T-helper 17 cell (primary cell): ENCODE measurements around the gene CDKL2. TPM values are rescaled to one million over a fixed set of nuclear protein-coding genes. Genes with fewer than 3 reads are reported as not detected.
A peak's percentile ranks its signal among the peaks of the same experiment; 100 is the strongest.

Source experiments
- ATAC-seq: fragments of 150-1000 bp; cut with Tn5 transposase; 2 replicates; pipeline ENCODE4 v1.10.0; 2021; ENCODE audit warnings: mild to moderate bottlenecking, moderate library complexity
- DNase-seq, 3 donors: peaks; one replicate each; pipeline versions ENCODE4 v3.0.0 to v3.0.0-alpha.2; 2020 to 2021
- H3K9me3 ChIP-seq: one replicate; pipeline ENCODE4 v1.7.0; 2013; ENCODE audit warnings: low read length, mild to moderate bottlenecking; ENCODE audit not compliant: control insufficient read depth, poor library complexity, severe bottlenecking
- H3K27ac Mint-ChIP-seq: one replicate; pipeline ENCODE4 v1.8.0; 2022; ENCODE audit warnings: mild to moderate bottlenecking, moderate library complexity, mixed read lengths
- H3K27me3 Mint-ChIP-seq: one replicate; pipeline ENCODE4 v1.8.0; 2022; ENCODE audit warnings: mixed read lengths
- H3K36me3 Mint-ChIP-seq: one replicate; pipeline ENCODE4 v1.8.0; 2022; ENCODE audit warnings: low read depth, mixed read lengths
- H3K4me1 Mint-ChIP-seq: one replicate; pipeline ENCODE4 v1.8.0; 2022; ENCODE audit warnings: mild to moderate bottlenecking, mixed read lengths
- H3K4me3 Mint-ChIP-seq: one replicate; pipeline ENCODE4 v1.8.0; 2022; ENCODE audit warnings: mild to moderate bottlenecking, moderate library complexity, mixed read lengths
- total RNA-seq, 4 donors: library from RNA in 2 of 4; stranded (reverse) in 2 of 4; gene quantifications; one replicate each; pipeline ENCODE4 v1.2.3 and lab custom pipeline; 2022 to 2026

Gene CDKL2
- total RNA-seq, 2 donors from 2014 or later = 0.67 to 1.3 TPM

DNA sequence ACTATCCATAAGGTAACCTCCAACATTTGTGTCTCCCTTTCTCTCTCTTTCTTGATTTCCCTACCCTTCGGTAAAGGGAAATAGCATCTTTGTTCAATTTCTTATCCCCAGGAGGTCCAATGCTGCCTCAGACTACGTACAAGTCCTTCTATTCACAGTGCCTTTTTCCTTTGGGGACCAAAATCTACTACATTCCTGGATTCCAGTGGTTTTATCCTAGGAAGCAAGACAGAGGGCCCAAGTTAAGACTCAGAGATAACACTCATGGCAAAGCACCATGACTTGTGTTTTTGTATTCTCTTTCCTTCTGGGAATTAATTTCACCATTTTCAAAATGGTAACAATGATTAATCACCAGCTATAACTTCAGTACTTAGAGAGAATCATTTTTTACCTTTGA lies 32.3 kb upstream of the CDKL2 start:
- ATAC-seq = no peak
- peak overlapping the region; percentile 25 for H3K4me3 Mint-ChIP-seq
- peak overlapping the region; percentile 65 for H3K27ac Mint-ChIP-seq
- H3K4me1 Mint-ChIP-seq = peaks cover 31% of the 10 kb centered on the region
- H3K27me3 Mint-ChIP-seq = no peaks in the 10 kb centered on the region
- DNase-seq = no peak
- H3K9me3 ChIP-seq = no peaks in the 10 kb centered on the region
- H3K36me3 Mint-ChIP-seq = no peaks in the 10 kb centered on the region

DNA sequence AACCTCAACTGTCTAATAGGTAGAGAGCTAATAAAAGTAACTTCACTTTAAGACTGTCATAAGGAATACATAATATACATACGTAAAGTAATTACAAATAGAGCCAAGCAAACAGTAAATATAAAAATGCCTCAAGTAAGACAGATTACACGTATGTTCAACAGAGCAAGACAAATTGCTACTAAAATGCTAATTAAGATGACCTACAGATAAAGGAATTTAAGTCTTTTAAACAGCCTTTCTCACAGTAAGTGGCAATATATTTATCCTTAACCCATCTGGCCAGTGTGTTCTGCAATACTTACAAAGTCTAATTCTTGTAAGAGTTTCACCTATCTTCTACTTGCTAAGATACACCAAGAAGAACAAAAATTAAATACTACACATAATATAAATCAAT lies 30.2 kb upstream of the CDKL2 start:
- no peak for DNase-seq
- Mint-ChIP-seq H3K4me1 (peaks cover 19% of the 10 kb centered on the region), H3K27me3 (no peaks in the 10 kb centered on the region), H3K27ac (peak overlapping the region; percentile 57), H3K36me3 (no peaks in the 10 kb centered on the region), H3K4me3 (no peak overlapping the region)
- ATAC-seq = no peak
- no peaks in the 10 kb centered on the region for H3K9me3 ChIP-seq

DNA sequence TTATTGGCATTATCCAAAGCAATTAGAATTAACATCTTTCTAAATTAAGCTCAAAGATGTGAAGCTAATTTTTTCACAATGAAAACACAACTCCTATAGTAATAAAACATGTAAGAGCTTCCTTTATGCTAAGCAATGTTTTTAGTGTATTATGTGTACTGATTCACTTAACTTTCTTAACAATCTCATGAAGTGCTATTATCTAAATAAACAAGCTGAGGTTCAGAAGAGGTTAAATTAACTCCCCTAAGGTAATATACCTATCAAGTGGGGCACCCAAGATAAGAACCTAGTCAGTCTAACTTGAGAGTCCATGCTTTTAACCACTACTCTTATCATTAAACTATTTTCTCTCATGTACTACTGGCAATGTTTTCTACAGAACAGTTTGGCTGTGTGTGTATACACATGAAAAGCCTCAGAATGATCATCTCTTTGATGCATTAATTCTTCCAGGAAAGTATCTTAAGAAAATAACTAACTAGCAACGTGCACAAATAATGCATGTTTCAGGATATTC lies 29.2 kb upstream of the CDKL2 start:
- Mint-ChIP-seq H3K36me3 (no peaks in the 10 kb centered on the region), H3K27me3 (no peaks in the 10 kb centered on the region), H3K27ac (peak overlapping the region; percentile 57), H3K4me1 (peaks cover 18% of the 10 kb centered on the region), H3K4me3 (no peak overlapping the region)
- DNase-seq (no peak), ATAC-seq (no peak)
- H3K9me3 ChIP-seq = no peaks in the 10 kb centered on the region

DNA sequence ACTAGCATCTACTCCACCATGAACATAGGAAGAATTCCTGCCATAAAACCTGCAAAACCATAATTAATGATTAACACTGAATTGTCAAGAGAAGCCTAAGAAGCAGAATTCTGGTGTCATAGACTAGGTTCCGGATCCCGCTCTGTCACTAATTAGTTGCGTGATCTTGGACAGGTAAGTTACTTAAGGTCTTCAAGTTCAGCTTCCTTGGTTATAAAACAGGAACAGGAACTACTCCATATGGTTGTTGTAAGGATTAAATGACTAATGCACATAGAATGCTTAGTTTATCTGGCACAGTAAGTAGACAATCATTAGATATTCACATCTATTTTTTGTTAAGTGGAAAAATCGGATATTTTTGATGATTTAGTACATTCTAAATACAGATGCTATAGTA lies 28.5 kb upstream of the CDKL2 start:
- H3K9me3 ChIP-seq = no peaks in the 10 kb centered on the region
- Mint-ChIP-seq H3K27ac (peak overlapping the region; percentile 57), H3K36me3 (no peaks in the 10 kb centered on the region), H3K4me3 (no peak overlapping the region), H3K4me1 (peaks cover 23% of the 10 kb centered on the region), H3K27me3 (no peaks in the 10 kb centered on the region)
- DNase-seq = no peak
- no peak for ATAC-seq

DNA sequence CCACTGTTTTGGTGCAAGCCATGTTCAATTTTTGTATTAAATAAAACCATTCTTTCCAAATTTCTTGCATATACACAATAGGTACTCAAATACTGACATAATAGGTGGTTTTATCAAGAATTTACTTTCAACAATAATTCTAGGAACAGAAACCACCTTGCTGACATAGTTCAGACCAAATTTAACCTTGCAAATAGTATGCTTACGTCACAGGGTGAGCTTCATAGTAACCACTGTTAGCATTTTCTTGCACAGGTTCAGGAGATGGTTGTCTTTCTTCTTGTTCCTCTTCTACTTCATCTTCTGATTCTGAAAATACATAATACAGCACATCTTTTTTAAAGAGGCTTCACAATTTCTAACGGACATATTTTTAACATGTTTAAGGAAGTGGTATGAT lies 25.2 kb upstream of the CDKL2 start:
- no peaks in the 10 kb centered on the region for H3K27me3 Mint-ChIP-seq
- H3K9me3 ChIP-seq = no peaks in the 10 kb centered on the region
- H3K4me3 Mint-ChIP-seq = no peak overlapping the region
- DNase-seq = no peak
- peaks cover 25% of the 10 kb centered on the region for H3K4me1 Mint-ChIP-seq
- no peaks in the 10 kb centered on the region for H3K36me3 Mint-ChIP-seq
- H3K27ac Mint-ChIP-seq = peak overlapping the region; percentile 97
- ATAC-seq = peak; percentile 83

DNA sequence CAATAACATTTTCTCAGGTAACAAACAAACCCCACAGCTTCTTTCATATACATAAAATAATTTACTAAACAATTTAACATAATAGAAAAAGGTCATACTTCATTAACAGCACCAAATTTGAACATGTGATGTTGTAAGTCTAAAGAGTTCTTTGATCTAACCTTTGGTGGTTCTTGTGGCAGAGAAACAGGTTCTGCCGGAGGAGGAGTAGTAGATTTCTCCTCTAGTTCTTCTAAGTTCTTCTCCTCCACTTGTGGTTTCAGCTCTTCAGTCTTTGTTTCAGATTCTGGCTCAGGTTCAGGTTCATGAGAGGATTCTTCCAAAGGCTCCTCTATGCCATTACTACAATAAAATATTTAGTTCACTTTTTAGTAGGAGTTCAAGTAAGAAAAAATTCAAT lies 24.6 kb upstream of the CDKL2 start:
- Mint-ChIP-seq H3K27me3 (no peaks in the 10 kb centered on the region), H3K4me3 (peak overlapping the region; percentile 64), H3K4me1 (peaks cover 22% of the 10 kb centered on the region), H3K27ac (peak overlapping the region; percentile 97), H3K36me3 (no peaks in the 10 kb centered on the region)
- DNase-seq (no peak), ATAC-seq (peak; percentile 66)
- H3K9me3 ChIP-seq = no peaks in the 10 kb centered on the region

DNA sequence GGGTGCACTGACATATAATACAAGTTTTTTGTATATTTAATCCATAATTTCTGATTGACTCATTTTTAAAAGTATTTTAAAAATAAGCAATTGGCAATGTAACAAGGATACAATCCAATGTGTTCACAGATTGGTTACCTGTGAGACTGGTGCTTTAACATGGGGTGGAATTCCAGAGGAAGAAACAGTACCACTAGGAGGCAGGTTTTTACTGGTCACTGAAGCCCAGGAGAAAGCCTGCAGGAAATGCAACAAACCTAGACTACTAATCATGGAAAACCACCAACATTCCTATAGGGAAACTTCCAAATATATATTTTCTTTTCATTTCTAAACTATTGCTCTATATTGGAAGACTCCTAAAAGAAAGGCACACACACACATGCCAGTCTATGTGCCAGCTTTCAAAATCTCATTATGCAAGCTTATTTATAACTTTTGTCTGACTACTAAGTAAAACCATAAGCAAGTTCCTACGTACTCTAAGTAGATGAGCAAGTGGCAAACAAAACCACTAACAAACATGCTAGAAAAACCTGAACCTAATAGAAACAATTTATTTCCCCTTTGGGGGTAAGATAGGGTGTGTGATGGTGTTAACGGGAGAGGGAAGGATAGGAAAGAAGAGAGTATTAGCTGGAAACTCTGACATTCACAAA lies 23.6 kb upstream of the CDKL2 start:
- H3K4me1 Mint-ChIP-seq = peaks cover 22% of the 10 kb centered on the region
- no peak for DNase-seq
- peak overlapping the region; percentile 97 for H3K27ac Mint-ChIP-seq
- no peak for ATAC-seq
- H3K27me3 Mint-ChIP-seq = no peaks in the 10 kb centered on the region
- no peaks in the 10 kb centered on the region for H3K36me3 Mint-ChIP-seq
- H3K4me3 Mint-ChIP-seq = peak overlapping the region; percentile 36
- no peaks in the 10 kb centered on the region for H3K9me3 ChIP-seq

DNA sequence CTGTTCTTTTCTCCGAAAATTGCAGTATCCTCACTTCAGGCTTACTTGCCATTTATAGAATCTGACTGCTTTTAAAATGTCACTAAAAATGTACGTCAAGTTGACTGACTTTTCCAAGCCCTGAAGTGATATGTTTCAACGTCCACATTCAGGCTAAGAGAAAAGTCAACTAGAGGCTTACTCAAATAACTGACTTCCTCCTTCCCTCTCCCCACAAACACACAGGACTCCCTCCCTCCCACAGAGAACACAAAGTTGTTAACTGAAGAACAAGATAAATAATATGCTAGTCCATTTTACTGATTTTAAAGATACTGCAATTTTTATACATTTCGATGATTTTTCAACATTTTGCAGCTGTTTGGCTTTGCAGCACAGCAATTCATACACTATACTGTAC lies 13.8 kb upstream of the CDKL2 start:
- DNase-seq = no peak
- H3K4me3 Mint-ChIP-seq = no peak overlapping the region
- peaks cover 6% of the 10 kb centered on the region for H3K4me1 Mint-ChIP-seq
- H3K27me3 Mint-ChIP-seq = no peaks in the 10 kb centered on the region
- H3K36me3 Mint-ChIP-seq = peaks cover 17% of the 10 kb centered on the region
- H3K27ac Mint-ChIP-seq = peak overlapping the region; percentile 74
- H3K9me3 ChIP-seq = no peaks in the 10 kb centered on the region
- ATAC-seq = no peak

DNA sequence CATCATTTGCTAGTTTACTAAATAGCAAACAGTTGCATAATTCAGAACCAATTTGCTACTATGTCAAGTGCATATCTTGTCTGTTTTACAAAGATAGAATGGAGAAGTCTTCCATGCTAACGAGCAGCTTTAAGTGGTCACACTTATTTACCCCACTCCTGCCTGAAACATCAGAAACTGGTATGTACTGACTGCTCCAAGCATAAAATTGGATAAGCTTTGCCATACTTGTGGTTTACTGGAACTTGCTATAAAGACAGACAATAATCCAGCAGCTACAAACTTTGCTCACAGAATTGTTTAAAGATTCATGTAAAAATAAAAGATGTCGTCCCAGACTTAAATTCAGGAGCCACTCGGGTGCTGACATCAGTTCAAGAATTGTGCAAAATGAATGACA lies 13.3 kb upstream of the CDKL2 start:
- Mint-ChIP-seq H3K36me3 (peaks cover 17% of the 10 kb centered on the region), H3K4me3 (peak overlapping the region; percentile 31), H3K27me3 (no peaks in the 10 kb centered on the region), H3K4me1 (peaks cover 6% of the 10 kb centered on the region), H3K27ac (peak overlapping the region; percentile 74)
- no peaks in the 10 kb centered on the region for H3K9me3 ChIP-seq
- DNase-seq = no peak
- no peak for ATAC-seq

DNA sequence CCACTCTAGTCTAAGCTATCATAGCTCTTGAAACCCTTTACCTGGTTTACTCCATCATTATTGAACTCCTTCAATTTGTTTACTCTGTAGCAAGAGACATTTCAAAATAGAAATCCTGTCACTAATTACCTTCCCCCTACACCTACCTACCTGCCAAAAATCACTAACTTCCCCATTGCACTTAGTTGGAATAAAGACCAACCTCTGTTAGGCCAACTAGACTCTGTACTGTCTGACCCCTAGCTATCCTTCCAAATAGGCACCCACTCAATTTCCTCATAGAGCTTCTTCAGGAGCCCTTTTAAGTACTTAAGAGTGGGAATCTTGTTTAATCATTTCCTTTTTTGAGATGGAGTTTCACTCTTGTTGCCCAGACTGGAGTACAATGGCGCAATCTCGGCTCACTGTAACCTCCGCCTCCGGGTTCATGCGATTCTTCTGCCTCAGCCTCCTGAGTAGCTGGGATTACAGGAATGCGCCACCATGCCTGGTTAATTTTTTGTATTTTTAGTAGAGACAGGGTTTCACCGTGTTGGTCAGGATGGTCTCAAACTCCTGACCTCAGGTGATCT lies 8.9 kb upstream of the CDKL2 start:
- H3K27ac Mint-ChIP-seq = peak overlapping the region; percentile 71
- H3K27me3 Mint-ChIP-seq = no peaks in the 10 kb centered on the region
- no peak for DNase-seq
- peaks cover 10% of the 10 kb centered on the region for H3K36me3 Mint-ChIP-seq
- H3K4me3 Mint-ChIP-seq = peak overlapping the region; percentile 42
- H3K4me1 Mint-ChIP-seq = peaks cover 4% of the 10 kb centered on the region
- H3K9me3 ChIP-seq = no peaks in the 10 kb centered on the region
- ATAC-seq = no peak

DNA sequence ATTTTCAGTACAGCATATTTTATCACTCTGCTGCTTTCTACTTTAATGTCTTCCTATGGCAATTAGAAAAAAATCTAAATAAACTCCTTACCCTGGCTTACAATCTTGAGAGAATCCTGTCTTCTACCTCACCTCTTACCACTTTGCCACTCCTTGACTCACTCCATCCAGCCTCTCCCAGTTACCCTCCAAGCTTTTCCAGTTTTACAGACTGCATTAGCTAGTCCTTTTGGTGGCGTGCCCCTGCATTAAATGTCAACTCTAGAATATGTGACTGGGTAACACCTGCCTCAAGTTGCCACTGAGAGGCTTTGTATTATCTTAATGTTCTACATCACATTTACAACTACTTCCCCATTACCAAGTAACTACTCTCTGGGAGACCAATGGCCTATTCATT lies 7.5 kb upstream of the CDKL2 start:
- Mint-ChIP-seq H3K36me3 (peaks cover 9% of the 10 kb centered on the region), H3K27ac (peak overlapping the region; percentile 77), H3K4me3 (peak overlapping the region; percentile 43), H3K27me3 (no peaks in the 10 kb centered on the region), H3K4me1 (peaks cover 2% of the 10 kb centered on the region)
- no peaks in the 10 kb centered on the region for H3K9me3 ChIP-seq
- no peak for DNase-seq
- ATAC-seq = no peak

DNA sequence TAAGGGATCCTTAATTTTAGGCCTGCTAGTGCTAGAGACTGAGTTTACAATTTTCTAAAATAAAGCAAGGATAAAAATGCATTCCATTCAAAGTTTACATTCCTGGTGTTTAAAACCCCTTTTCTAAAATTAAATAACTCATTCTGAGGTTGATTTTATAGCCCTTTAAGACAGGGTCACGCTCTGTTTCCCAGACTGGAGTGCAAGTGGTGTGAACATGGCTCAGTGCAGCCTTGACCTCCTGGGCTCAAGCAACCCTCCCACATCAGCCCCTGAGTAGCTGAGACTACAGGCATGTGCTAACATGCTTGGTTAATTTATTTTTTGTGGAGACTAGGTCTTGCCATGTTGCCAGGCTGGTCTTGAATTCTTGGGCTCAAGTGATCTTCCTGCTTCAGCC lies 6.8 kb upstream of the CDKL2 start:
- DNase-seq (no peak), ATAC-seq (no peak)
- H3K4me3 Mint-ChIP-seq = peak overlapping the region; percentile 43
- no peaks in the 10 kb centered on the region for H3K9me3 ChIP-seq
- H3K27ac Mint-ChIP-seq = peak overlapping the region; percentile 77
- no peaks in the 10 kb centered on the region for H3K27me3 Mint-ChIP-seq
- H3K36me3 Mint-ChIP-seq = peaks cover 9% of the 10 kb centered on the region
- peaks cover 3% of the 10 kb centered on the region for H3K4me1 Mint-ChIP-seq

DNA sequence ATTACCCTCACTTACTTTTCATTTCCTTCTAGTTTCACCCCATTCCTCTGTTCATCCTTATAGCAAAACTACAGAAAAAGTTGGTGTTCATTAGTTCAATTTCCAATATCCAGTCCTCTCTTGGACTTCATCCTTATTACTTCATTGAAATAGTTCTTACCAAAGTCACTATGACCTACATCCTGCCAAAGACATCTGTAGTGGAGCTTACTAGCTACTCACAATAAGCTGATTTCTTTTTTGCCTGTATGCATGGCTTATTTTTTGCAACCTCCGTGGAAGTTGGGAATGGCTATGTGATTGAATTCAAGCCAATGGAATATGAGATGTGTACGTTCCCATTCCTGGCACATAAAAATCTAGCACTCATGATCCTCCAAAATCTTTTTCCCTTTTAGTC lies 4.6 kb upstream of the CDKL2 start:
- Mint-ChIP-seq H3K36me3 (peaks cover 9% of the 10 kb centered on the region), H3K4me3 (no peak overlapping the region), H3K4me1 (peaks cover 10% of the 10 kb centered on the region), H3K27ac (no peak overlapping the region), H3K27me3 (no peaks in the 10 kb centered on the region)
- DNase-seq (no peak), ATAC-seq (no peak)
- H3K9me3 ChIP-seq = no peaks in the 10 kb centered on the region

DNA sequence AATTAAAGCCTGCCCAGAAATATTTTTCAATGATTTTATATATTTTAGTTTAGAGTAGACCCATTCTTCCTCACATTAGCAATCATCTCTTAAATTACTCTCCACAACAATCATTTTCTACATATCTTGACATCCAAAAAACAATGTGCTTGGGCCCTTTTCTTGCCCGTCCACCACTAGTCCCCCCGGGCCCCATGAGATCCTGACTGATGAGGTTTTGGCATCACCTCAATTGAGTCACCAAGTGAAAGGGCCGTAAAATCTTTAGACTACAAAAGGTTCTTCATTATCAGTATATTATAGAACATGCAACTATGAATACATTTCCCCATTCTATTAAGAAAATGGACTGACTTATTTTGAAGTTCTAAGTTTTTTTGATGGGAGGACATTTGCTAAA lies 4.0 kb upstream of the CDKL2 start:
- peaks cover 10% of the 10 kb centered on the region for H3K4me1 Mint-ChIP-seq
- H3K4me3 Mint-ChIP-seq = no peak overlapping the region
- DNase-seq (no peak), ATAC-seq (no peak)
- H3K9me3 ChIP-seq = no peaks in the 10 kb centered on the region
- H3K27me3 Mint-ChIP-seq = no peaks in the 10 kb centered on the region
- H3K36me3 Mint-ChIP-seq = peaks cover 5% of the 10 kb centered on the region
- no peak overlapping the region for H3K27ac Mint-ChIP-seq
